ENCODE data around the gene OR2W3. TPM values are rescaled to one million over a fixed set of nuclear protein-coding genes. Genes with fewer than 3 reads are reported as not detected.

Gene OR2W3
- total and polyA plus RNA-seq, 2 of the 8 experiments (the other 6 are each of a cell fraction or from before 2014, with no cell fraction given), result 0.12 to 1.1 TPM

DNA sequence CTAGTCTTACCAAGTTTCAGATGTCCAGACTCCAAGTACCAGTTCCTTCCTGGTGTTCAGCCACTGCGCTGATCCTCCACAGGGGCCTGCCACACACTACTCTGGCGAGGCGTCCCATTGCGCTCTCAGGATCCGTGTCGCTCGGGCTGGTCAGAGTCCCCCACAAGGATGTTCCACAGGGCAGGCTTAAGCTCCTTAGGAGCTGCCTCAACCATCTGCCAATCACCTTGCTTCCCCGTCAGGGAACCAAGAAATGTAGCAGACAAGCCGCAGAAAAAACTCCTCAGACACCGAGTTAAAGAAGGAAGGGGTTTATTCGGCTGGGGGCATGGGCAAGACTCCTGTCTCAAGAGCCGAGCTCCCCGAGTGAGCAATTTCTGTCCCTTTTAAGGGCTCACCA lies 9.8 kb downstream of the OR2W3 start:
- no peak overlapping the region for H2BK20ac ChIP-seq (ENCODE audit: low read length)
- peaks cover 26 to 55% of the 10 kb centered on the region in 2 experiments; a peak in 3 of 4 replicates for H3K9me3 ChIP-seq (ENCODE audit: insufficient read depth in 2 of 2, low read depth in 1 of 2, low read length in 1 of 2)
- DNase-seq (ENCODE audit: low read depth in 1 of 2, low spot score in 2 of 2), result no peak
- H3K79me2 ChIP-seq (ENCODE audit: control insufficient read depth in 1 of 2, insufficient read depth in 2 of 2, low read length in 2 of 2), result no peaks in the 10 kb centered on the region
- ChIA-PET POLR2A (ENCODE audit: partially characterized antibody) (no interaction called here), CTCF (ENCODE audit: partially characterized antibody) (no interaction called here)
- no peaks in the 10 kb centered on the region for H4K20me1 ChIP-seq (replicated peaks in 1 of 2; ENCODE audit: control insufficient read depth in 1 of 2, insufficient read depth in 2 of 2, low read length in 2 of 2)
- H3K23me2 ChIP-seq (ENCODE audit: low read depth, low read length), result no peaks in the 10 kb centered on the region
- H3K4ac ChIP-seq (replicated peaks; ENCODE audit: insufficient read length, low read depth, low read length), result no peak overlapping the region
- H3K9ac ChIP-seq (replicated peaks in 1 of 4; ENCODE audit: extremely low read depth in 1 of 4, low read depth in 3 of 4, low read length in 3 of 4), result no peak overlapping the region
- no peak overlapping the region for H2AK5ac ChIP-seq (ENCODE audit: low read depth, low read length)
- H3K4me1 ChIP-seq (replicated peaks in 1 of 4; ENCODE audit: control insufficient read depth in 3 of 4, insufficient read depth in 4 of 4, low read length in 3 of 4), result no peaks in the 10 kb centered on the region; a peak in 1 of 7 replicates
- H3K36me3 ChIP-seq (ENCODE audit: control insufficient read depth in 2 of 4, insufficient read depth in 4 of 4, low read length in 3 of 4), result no peaks in the 10 kb centered on the region
- H2BK15ac ChIP-seq (ENCODE audit: low read length), result no peak overlapping the region
- H3K4me3 ChIP-seq (ENCODE audit: extremely low read depth in 1 of 4, insufficient read depth in 2 of 4, low read depth in 3 of 4, low read length in 4 of 4), result no peak overlapping the region
- FAIRE-seq, result no peak
- no peak overlapping the region for H3K4me2 ChIP-seq (ENCODE audit: insufficient read depth in 1 of 2, low read depth in 2 of 2, low read length in 2 of 2)
- no peak overlapping the region for H4K5ac ChIP-seq (ENCODE audit: insufficient read length, low read depth, low read length)
- no peak overlapping the region; the same call in 1 of the 2 replicates for H4K8ac ChIP-seq (ENCODE audit: extremely low read depth, insufficient read depth, low read length)
- H3K79me1 ChIP-seq (ENCODE audit: low read depth, low read length), result no peaks in the 10 kb centered on the region
- no peak overlapping the region for H3K18ac ChIP-seq (ENCODE audit: extremely low read depth, low read length)
- H3K27ac ChIP-seq (ENCODE audit: low read depth, low read length), result no peak overlapping the region
- H3K23ac ChIP-seq (ENCODE audit: insufficient read length), result no peak overlapping the region
- H2BK120ac ChIP-seq (replicated peaks; ENCODE audit: low read depth, low read length), result no peak overlapping the region
- no peak overlapping the region for H2BK12ac ChIP-seq (ENCODE audit: low read depth, low read length)
- no peak overlapping the region for H4K91ac ChIP-seq (replicated peaks; ENCODE audit: insufficient read length, low read length)
- H2AFZ ChIP-seq (ENCODE audit: low read length), result no peak overlapping the region
- H3K14ac ChIP-seq (ENCODE audit: insufficient read length), result no peak overlapping the region
- H3K56ac ChIP-seq (replicated peaks; ENCODE audit: insufficient read length, low read depth, low read length), result no peak overlapping the region
- 90% methylated on average over 13 of the region's 13 CpGs; no CpG with 5 or more reads in 1 of the 2 experiments for WGBS, 2 experiments (ENCODE audit: extremely low coverage in 1 of 2, insufficient coverage in 1 of 2, insufficient read length in 1 of 2, insufficient replicate concordance in 2 of 2, low coverage in 1 of 2, low lambda C conversion rate in 2 of 2, missing lambda C conversion rate in 1 of 2)
- no peaks in the 10 kb centered on the region for H3K27me3 ChIP-seq (replicated peaks in 1 of 4; ENCODE audit: control insufficient read depth in 3 of 4, extremely low read depth in 1 of 4, insufficient read depth in 3 of 4, low read length in 3 of 4)
- no peak overlapping the region for H2BK5ac ChIP-seq (ENCODE audit: low read depth, low read length)
- TF ChIP-seq RBBP5 (IDR thresholded peaks at IDR 0.05; ENCODE audit: borderline replicate concordance, low read depth, low read length) (no peak), RAD21 (IDR thresholded peaks at IDR 0.05 in 1 of 2, conservative IDR thresholded peaks at IDR 0.05 in 1 of 2; ENCODE audit: low read depth in 2 of 2, low read length in 2 of 2) (no peak), MAFK (IDR thresholded peaks at IDR 0.05; ENCODE audit: low read depth, low read length) (no peak), HDAC2 (IDR thresholded peaks at IDR 0.05; ENCODE audit: borderline replicate concordance in 1 of 2, low read depth in 2 of 2, low read length in 2 of 2) (no peak), HDAC6 (IDR thresholded peaks at IDR 0.05; ENCODE audit: low read depth, low read length) (no peak), NRF1 (IDR thresholded peaks at IDR 0.05; ENCODE audit: low read depth, low read length) (no peak), CHD1 (IDR thresholded peaks at IDR 0.05; ENCODE audit: low read depth, low read length) (no peak), NANOG (IDR thresholded peaks at IDR 0.05; ENCODE audit: insufficient read depth, low read depth, low read length, poor library complexity, severe bottlenecking) (no peak), GABPA (IDR thresholded peaks at IDR 0.05; ENCODE audit: borderline replicate concordance, insufficient read depth, low read length) (no peak), GTF2F1 (IDR thresholded peaks at IDR 0.05; ENCODE audit: borderline replicate concordance, low read depth, low read length) (no peak), SP2 (IDR thresholded peaks at IDR 0.05; ENCODE audit: low read length) (no peak), EZH2 (IDR thresholded peaks at IDR 0.05; ENCODE audit: low read depth, low read length, severe bottlenecking) (no peak), CHD2 (IDR thresholded peaks at IDR 0.05; ENCODE audit: low read length) (no peak)

All from H1 (cell line).